Mucosa of descending colon (tissue), 3 donors: ENCODE results near the gene APOBEC3H. TPM values are rescaled to one million over a fixed set of nuclear protein-coding genes. Genes with fewer than 3 reads are reported as not detected.
A peak's percentile ranks its signal among the peaks of the same experiment; 100 is the strongest.

Experiments used
- ATAC-seq: fragments of 200-7000 bp; cut with Tn5 transposase; one replicate; pipeline ENCODE4 v1.9.1; 2020; ENCODE audit warnings: mild to moderate bottlenecking, moderate library complexity
- DNase-seq, 3 donors: peaks; one replicate each; pipeline ENCODE4 v3.0.0-alpha.2; 2020
- H3K36me3 ChIP-seq: fragments of 200-600 bp; one replicate; pipeline ENCODE4 v1.8.0; 2021; ENCODE audit warnings: low read depth, mild to moderate bottlenecking
- H3K4me1 ChIP-seq: fragments of 200-600 bp; one replicate; pipeline ENCODE4 v1.8.0; 2021; ENCODE audit warnings: low read depth, mild to moderate bottlenecking
- H3K4me3 ChIP-seq: fragments of 200-600 bp; one replicate; pipeline ENCODE4 v1.8.0; 2021; ENCODE audit warnings: mild to moderate bottlenecking
- H3K9me3 ChIP-seq: fragments of 200-600 bp; one replicate; pipeline ENCODE4 v1.8.0; 2021; ENCODE audit warnings: mild to moderate bottlenecking
- intact Hi-C, 2 donors: fragments of 100-400 bp; cut with DNase I in 1 of 2; cut with micrococcal nuclease in 1 of 2; formaldehyde crosslinking; loops; one replicate each; pipeline versions ENCODE4 v1.11.0 to v1.11.1; 2022; cut with DNase I, micrococcal nuclease
- total RNA-seq, 3 donors: library from RNA; stranded (reverse); fragmentation: NEBNext Ultra II Directional in 2 of 3; extraction: Animal tissue kit (Norgen Biotek cat#: 25700) in 2 of 3; gene quantifications; one replicate each; pipeline versions ENCODE4 v1.2.1 to v1.2.4, GENCODE V29; 2021 to 2023
- TF ChIP-seq, protein P1 (sequence below): fragments of 200-600 bp; IDR thresholded peaks from one replicate; pipeline ENCODE4 v1.8.0; 2022; ENCODE audit warnings: antibody characterized with exemption, mild to moderate bottlenecking
- donor health status: DM: no; HTN: no; CAD: no; lungs with moderate emphysema.
- donor health status: DM: no; HTN: no; CAD: no.
- donor health status: DM: no; HTN: yes; CAD: no.

APOBEC3H gene
- total RNA-seq, 3 donors from 2014 or later = 0.51 TPM; not detected in 2

DNA sequence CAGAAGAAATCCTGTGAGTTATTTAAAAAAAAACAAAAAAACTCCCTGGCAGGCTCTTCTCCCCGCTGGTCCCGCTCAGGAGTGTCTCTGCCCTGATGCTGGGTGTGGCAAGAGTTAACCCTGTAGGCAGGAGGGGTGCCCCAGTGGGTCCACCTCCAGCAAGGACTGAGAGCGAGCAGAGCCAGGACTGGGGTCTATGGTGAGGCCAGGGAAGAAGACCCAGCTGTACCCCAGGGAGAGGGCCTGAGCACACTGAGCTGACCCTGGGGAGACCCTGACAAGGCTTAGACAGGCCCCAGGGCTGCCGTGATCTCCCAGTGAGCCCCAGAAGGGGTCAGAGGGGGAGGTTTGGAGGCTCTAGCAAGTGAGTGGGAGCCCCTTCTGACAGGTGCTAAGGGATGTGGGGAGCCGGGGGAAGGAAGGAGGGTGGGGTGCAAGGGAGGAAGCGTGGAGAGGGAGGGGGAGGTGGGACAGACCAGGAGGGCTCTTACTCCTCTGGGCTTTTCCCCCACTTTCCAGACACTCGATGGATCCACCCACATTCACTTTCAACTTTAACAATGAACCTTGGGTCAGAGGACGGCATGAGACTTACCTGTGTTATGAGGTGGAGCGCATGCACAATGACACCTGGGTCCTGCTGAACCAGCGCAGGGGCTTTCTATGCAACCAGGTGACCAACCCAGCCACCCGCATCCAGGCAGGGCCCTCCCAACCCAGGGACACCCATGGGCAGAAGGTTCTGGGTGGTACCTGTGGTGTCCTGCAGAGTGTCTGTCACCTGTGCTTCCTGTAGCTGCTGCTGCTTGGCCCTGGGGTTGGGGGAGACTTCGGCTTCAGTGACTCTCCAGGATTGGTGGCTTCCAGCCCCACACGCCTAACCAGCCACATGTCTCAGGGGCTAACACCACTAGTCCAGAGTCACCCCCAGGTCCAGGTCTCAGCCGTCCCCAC lies 13.6 kb upstream of the APOBEC3H start:
- intact Hi-C loops = no loop called here
- TF ChIP-seq, protein P1, sequence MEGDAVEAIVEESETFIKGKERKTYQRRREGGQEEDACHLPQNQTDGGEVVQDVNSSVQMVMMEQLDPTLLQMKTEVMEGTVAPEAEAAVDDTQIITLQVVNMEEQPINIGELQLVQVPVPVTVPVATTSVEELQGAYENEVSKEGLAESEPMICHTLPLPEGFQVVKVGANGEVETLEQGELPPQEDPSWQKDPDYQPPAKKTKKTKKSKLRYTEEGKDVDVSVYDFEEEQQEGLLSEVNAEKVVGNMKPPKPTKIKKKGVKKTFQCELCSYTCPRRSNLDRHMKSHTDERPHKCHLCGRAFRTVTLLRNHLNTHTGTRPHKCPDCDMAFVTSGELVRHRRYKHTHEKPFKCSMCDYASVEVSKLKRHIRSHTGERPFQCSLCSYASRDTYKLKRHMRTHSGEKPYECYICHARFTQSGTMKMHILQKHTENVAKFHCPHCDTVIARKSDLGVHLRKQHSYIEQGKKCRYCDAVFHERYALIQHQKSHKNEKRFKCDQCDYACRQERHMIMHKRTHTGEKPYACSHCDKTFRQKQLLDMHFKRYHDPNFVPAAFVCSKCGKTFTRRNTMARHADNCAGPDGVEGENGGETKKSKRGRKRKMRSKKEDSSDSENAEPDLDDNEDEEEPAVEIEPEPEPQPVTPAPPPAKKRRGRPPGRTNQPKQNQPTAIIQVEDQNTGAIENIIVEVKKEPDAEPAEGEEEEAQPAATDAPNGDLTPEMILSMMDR = no peak
- H3K4me1 ChIP-seq = no peaks in the 10 kb centered on the region
- no peak overlapping the region for H3K4me3 ChIP-seq
- H3K9me3 ChIP-seq = no peaks in the 10 kb centered on the region
- DNase-seq = peak in 2 of 3 donors; percentile 14 to 29
- no peak for ATAC-seq
- H3K36me3 ChIP-seq = no peaks in the 10 kb centered on the region

DNA sequence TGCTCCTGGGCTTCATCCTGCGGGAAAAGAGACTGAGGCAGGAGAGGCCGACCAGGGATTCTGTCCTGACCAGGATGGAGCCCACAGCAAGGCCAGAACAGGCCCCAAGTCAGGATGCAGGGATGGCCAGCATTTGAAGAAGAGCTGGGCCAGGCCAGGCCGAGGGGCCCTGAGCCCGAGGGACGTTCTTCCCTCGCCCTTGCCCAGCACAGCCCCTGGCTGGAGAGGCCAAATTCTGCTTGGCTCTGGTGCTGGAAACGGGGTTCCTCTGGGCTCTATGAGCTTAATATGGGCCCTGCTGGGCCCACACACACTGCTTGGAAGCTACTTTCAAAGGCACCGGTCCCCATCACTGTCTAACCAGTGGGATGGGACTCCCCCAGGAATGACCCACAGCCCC lies 12.4 kb upstream of the APOBEC3H start:
- Histone ChIP-seq H3K36me3 (no peaks in the 10 kb centered on the region), H3K4me3 (no peak overlapping the region), H3K4me1 (no peaks in the 10 kb centered on the region), H3K9me3 (no peaks in the 10 kb centered on the region)
- peak in 2 of 3 donors; percentile 3 to 25 for DNase-seq
- intact Hi-C loops = no loop called here
- TF ChIP-seq, protein P1 = no peak
- ATAC-seq = no peak

DNA sequence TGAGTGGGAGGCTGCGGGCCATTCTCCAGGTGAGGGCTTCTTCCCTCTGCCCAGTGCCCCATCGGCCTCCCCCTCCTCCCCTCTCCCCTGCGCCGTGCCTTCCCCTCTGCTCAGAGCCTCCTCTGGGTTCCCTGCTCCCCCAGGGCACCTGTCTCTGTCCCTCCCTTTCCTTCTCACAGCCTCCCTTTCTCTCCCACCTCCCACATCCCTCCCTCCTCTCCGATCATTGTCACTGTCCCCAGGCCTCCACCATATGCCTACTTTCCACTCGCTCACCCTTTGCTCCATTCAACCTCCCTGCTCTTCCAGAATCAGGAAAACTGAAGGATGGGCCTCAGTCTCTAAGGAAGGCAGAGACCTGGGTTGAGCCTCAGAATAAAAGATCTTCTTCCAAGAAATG lies 9.9 kb upstream of the APOBEC3H start:
- Histone ChIP-seq H3K4me1 (no peaks in the 10 kb centered on the region), H3K4me3 (no peak overlapping the region), H3K9me3 (no peaks in the 10 kb centered on the region), H3K36me3 (no peaks in the 10 kb centered on the region)
- intact Hi-C loops = no loop called here
- ATAC-seq = no peak
- TF ChIP-seq, protein P1 = no peak
- peak in 1 of 3 donors; percentile 30 for DNase-seq

DNA sequence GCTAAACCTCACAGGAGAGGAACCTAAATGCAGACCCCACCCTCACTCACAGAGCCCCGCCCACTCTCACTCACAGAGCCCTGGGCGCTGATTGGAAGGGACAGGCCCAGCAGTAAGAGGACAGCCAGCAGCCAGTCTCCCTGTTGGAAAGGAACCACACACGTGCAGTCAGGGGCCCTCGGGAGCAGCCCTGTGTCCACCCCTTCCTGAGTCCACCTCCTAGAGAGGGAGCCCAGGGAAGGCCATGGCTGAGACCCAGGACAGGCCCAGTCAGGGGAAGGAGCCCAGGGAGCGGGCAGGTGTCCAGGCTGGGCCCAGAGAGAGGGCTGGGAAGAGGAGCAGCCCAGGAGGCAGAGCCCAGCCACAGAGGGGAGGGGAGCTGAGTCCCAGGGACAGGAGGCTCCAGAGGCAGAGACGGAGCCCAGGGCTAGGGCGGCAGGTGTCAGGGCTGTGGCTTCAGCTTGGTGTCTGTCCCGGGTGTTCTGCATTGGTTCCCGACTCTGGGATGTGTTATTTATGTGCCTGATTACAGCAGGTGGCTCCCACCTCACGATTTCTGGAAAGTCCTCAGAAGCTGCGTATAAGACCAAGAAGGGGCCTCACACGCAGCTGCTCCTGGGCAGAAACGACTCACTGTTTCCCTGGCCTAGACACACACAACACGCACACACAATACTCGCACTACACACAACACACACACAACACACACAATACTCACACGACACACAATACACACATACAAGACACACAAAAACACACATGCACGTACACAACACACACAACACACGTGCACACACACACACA lies 9.0 kb upstream of the APOBEC3H start:
- no peak for ATAC-seq
- no peaks in the 10 kb centered on the region for H3K36me3 ChIP-seq
- H3K4me1 ChIP-seq = no peaks in the 10 kb centered on the region
- intact Hi-C loops = no loop called here
- H3K4me3 ChIP-seq = no peak overlapping the region
- H3K9me3 ChIP-seq = no peaks in the 10 kb centered on the region
- TF ChIP-seq, protein P1 = no peak
- DNase-seq = peak in 2 of 3 donors; percentile 7 to 41

DNA sequence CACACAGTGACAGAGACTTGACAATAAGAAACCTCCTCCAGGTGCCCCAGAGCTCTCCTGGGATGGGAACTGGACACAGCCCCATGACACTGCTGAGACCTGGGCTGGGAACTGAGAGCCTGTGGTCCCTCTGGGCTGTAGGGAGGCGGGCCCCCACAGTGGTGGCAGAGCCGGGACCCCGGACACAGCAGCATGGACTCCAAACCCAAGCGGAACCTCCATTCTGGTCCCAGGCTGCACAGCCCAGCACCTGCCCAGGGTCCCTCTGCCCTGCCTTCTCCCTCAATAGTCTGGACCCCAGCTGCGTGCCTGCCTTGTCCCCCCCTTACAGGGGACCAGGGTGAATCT lies 8.4 kb upstream of the APOBEC3H start:
- TF ChIP-seq, protein P1 = no peak
- Histone ChIP-seq H3K9me3 (no peaks in the 10 kb centered on the region), H3K4me1 (no peaks in the 10 kb centered on the region), H3K4me3 (no peak overlapping the region), H3K36me3 (no peaks in the 10 kb centered on the region)
- DNase-seq = peak in 2 of 3 donors; percentile 14 to 27
- ATAC-seq = no peak
- intact Hi-C loops = no loop called here
